Measurements from ENCODE around the gene MATCAP1. TPM values are rescaled to one million over a fixed set of nuclear protein-coding genes. Genes with fewer than 3 reads are reported as not detected.
A peak's percentile ranks its signal among the peaks of the same experiment; 100 is the strongest.

The MATCAP1 gene
- total and polyA plus RNA-seq, 10 of the 15 experiments (the other 5 are each of a cell fraction or from before 2014, with no cell fraction given): 2.8 to 25.8 (median 8.6) TPM

- no peaks in the 10 kb centered on the region for H3K9me3 ChIP-seq (replicated peaks; ENCODE audit: control insufficient read depth, insufficient read depth, low read length)
- in situ Hi-C loops (cut with MboI): no loop called here
- FAIRE-seq (no peak), DNase-seq (ENCODE audit: low read depth, low spot score) (no peak), ATAC-seq (no peak)
- H4K20me1 ChIP-seq (ENCODE audit: control insufficient read depth, insufficient read depth): no peaks in the 10 kb centered on the region
- RAD21 ChIA-PET (ENCODE audit: unreplicated experiment): no interaction called here
- no peak overlapping the region for H3K9ac ChIP-seq (ENCODE audit: control insufficient read depth, insufficient read depth, low read length)
- CTCF ChIA-PET: no interaction called here
- intact Hi-C loops (cut with micrococcal nuclease; ENCODE audit: unreplicated experiment): no loop called here
- POLR2A ChIA-PET: no interaction called here
- SMC1A ChIA-PET (ENCODE audit: uncharacterized antibody, unreplicated experiment): no interaction called here
- no peak overlapping the region for H3K27ac ChIP-seq (ENCODE audit: control insufficient read depth, insufficient read depth)
- H3K79me2 ChIP-seq (ENCODE audit: control insufficient read depth, insufficient read depth, low read length): no peaks in the 10 kb centered on the region
- no TSS peak for BruUV-seq (replicated peaks)
- H3K4me1 ChIP-seq (ENCODE audit: control insufficient read depth, insufficient read depth, low read length): no peaks in the 10 kb centered on the region
- no peak overlapping the region for H2AFZ ChIP-seq (ENCODE audit: control insufficient read depth, low read depth, low read length)
- H3K4me3 ChIP-seq: no peak overlapping the region
- TF ChIP-seq POLR2A (IDR thresholded peaks at IDR 0.05; ENCODE audit: low read depth, low read length) (peak; percentile 20; the same call in 1 of the 2 replicates), SRF (IDR thresholded peaks at IDR 0.05; ENCODE audit: low read depth in 2 of 2, low read length in 2 of 2) (no peak)
- 79% methylated on average over 22 of the region's 25 CpGs for WGBS (ENCODE audit: insufficient coverage, insufficient replicate concordance, low lambda C conversion rate, missing lambda C conversion rate)
- no peaks in the 10 kb centered on the region for H3K36me3 ChIP-seq (ENCODE audit: control insufficient read depth in 2 of 2, insufficient read depth in 2 of 2, low read length in 1 of 2)
- no peak overlapping the region for H3K4me2 ChIP-seq (ENCODE audit: control insufficient read depth, insufficient read depth)
- H3K27me3 ChIP-seq (replicated peaks in 1 of 2; ENCODE audit: control insufficient read depth in 2 of 2, insufficient read depth in 2 of 2, low read length in 1 of 2): no peaks in the 10 kb centered on the region
These were observed 26.5 kb upstream of the MATCAP1 start for GRCh38 chr16:67210069-67210937.

GRCh38 chr16:67209565-67209964, 25.8 kb upstream of the MATCAP1 start:
- H2AFZ ChIP-seq (ENCODE audit: control insufficient read depth, low read depth, low read length): no peak overlapping the region
- no peaks in the 10 kb centered on the region for H3K9me3 ChIP-seq (replicated peaks; ENCODE audit: control insufficient read depth, insufficient read depth, low read length)
- intact Hi-C loops (cut with micrococcal nuclease; ENCODE audit: unreplicated experiment) (no loop called here), in situ Hi-C loops (cut with MboI) (no loop called here)
- SMC1A ChIA-PET (ENCODE audit: uncharacterized antibody, unreplicated experiment): no interaction called here
- H3K4me1 ChIP-seq (ENCODE audit: control insufficient read depth, insufficient read depth, low read length): no peaks in the 10 kb centered on the region
- H3K79me2 ChIP-seq (ENCODE audit: control insufficient read depth, insufficient read depth, low read length): no peaks in the 10 kb centered on the region
- H3K27me3 ChIP-seq (replicated peaks in 1 of 2; ENCODE audit: control insufficient read depth in 2 of 2, insufficient read depth in 2 of 2, low read length in 1 of 2): no peaks in the 10 kb centered on the region
- no peak overlapping the region for H3K9ac ChIP-seq (ENCODE audit: control insufficient read depth, insufficient read depth, low read length)
- H3K4me3 ChIP-seq: no peak overlapping the region
- ATAC-seq: no peak
- no peak overlapping the region for H3K27ac ChIP-seq (ENCODE audit: control insufficient read depth, insufficient read depth)
- BruUV-seq (replicated peaks): no TSS peak
- DNase-seq (ENCODE audit: low read depth, low spot score): no peak
- POLR2A ChIA-PET: no interaction called here
- CTCF ChIA-PET: no interaction called here
- RAD21 ChIA-PET (ENCODE audit: unreplicated experiment): no interaction called here
- no peaks in the 10 kb centered on the region for H3K36me3 ChIP-seq (ENCODE audit: control insufficient read depth in 2 of 2, insufficient read depth in 2 of 2, low read length in 1 of 2)
- FAIRE-seq: no peak
- 40% methylated on average over 2 of the region's 8 CpGs for WGBS (ENCODE audit: insufficient coverage, insufficient replicate concordance, low lambda C conversion rate, missing lambda C conversion rate)
- H3K4me2 ChIP-seq (ENCODE audit: control insufficient read depth, insufficient read depth): no peak overlapping the region
- no peaks in the 10 kb centered on the region for H4K20me1 ChIP-seq (ENCODE audit: control insufficient read depth, insufficient read depth)
- no peak for TF ChIP-seq FOXM1 (IDR thresholded peaks at IDR 0.05; ENCODE audit: low read depth, low read length)
- no peak for TF ChIP-seq SREBF2 (IDR thresholded peaks at IDR 0.05; ENCODE audit: low read length)
- TF ChIP-seq IRF3 (IDR thresholded peaks at IDR 0.05): no peak
- TF ChIP-seq ZZZ3 (IDR thresholded peaks at IDR 0.05; ENCODE audit: control insufficient read depth, insufficient read length, low read depth): no peak
- no peak for TF ChIP-seq USF2 (IDR thresholded peaks at IDR 0.05; ENCODE audit: borderline replicate concordance, low read depth, low read length)
- no peak for TF ChIP-seq RFX5 (IDR thresholded peaks at IDR 0.05; ENCODE audit: low read depth, low read length)
- no peak for TF ChIP-seq BHLHE40 (IDR thresholded peaks at IDR 0.05; ENCODE audit: borderline replicate concordance in 1 of 2, low read depth in 2 of 2, low read length in 1 of 2)
- no peak for TF ChIP-seq TBL1XR1 (IDR thresholded peaks at IDR 0.05; ENCODE audit: low read depth, low read length)
- no peak for TF ChIP-seq FOXK2 (IDR thresholded peaks at IDR 0.05)
- no peak for TF ChIP-seq HDAC6 (IDR thresholded peaks at IDR 0.05; ENCODE audit: unreplicated experiment)
- TF ChIP-seq CTCF (IDR thresholded peaks at IDR 0.05 in 2 of 3, conservative IDR thresholded peaks at IDR 0.05 in 1 of 3; ENCODE audit: control insufficient read depth in 2 of 3, extremely low read depth in 1 of 3, insufficient read depth in 1 of 3, low read depth in 3 of 3, low read length in 3 of 3): no peak
- no peak for TF ChIP-seq CEBPB (IDR thresholded peaks at IDR 0.05; ENCODE audit: borderline replicate concordance in 1 of 2, low read depth in 2 of 2, low read length in 2 of 2)
